Urinary bladder (tissue), 4 donors: ENCODE measurements around the gene CACNB2. TPM values are rescaled to one million over a fixed set of nuclear protein-coding genes. Genes with fewer than 3 reads are reported as not detected.

Source experiments
- DNase-seq: peaks from one replicate; pipeline ENCODE4 v3.0.0-alpha.2; 2015; ENCODE audit errors: extremely low spot score
- H3K27ac ChIP-seq: one replicate; pipeline ENCODE4 v1.5.1; 2013; ENCODE audit warnings: low read depth, mild to moderate bottlenecking, moderate library complexity
- H3K36me3 ChIP-seq: one replicate; pipeline ENCODE4 v1.6.1; 2013; ENCODE audit warnings: mild to moderate bottlenecking, moderate library complexity; ENCODE audit not compliant: insufficient read depth
- H3K4me1 ChIP-seq: one replicate; pipeline ENCODE4 v1.6.1; 2013; ENCODE audit warnings: mild to moderate bottlenecking, moderate library complexity; ENCODE audit not compliant: insufficient read depth
- H3K4me3 ChIP-seq: one replicate; pipeline ENCODE4 v1.5.1; 2013; ENCODE audit warnings: low read depth, low read length
- WGBS: extraction: QIAGEN DNeasy Blood & Tissue Kit; methylation state at CpG from one replicate; pipeline ENCODE4 v1.1.7; 2013; 5-methylcytosine and 5-hydroxymethylcytosine counted together
- polyA plus RNA-seq: library from polyadenylated mRNA; stranded (reverse); fragments of 200-250 nt; gene quantifications from one replicate; pipeline ENCODE4 v1.2.3, GENCODE V29; 2013
- total RNA-seq: library from RNA; depleted of rRNA; stranded (reverse); fragments of >200 nt; gene quantifications from one replicate; pipeline ENCODE4 v1.2.3, GENCODE V29; 2014
- donor health status: healthy with polysubstance abuse.
- donor health status: healthy.

The CACNB2 gene
- total and polyA plus RNA-seq, 2 donors: 16.7 to 40.4 TPM

GRCh38 chr10:18310761-18311160, 170.5 kb downstream of the CACNB2 start:
- no peak for DNase-seq
- Histone ChIP-seq H3K27ac (no peak overlapping the region), H3K4me1 (no peaks in the 10 kb centered on the region), H3K36me3 (no peaks in the 10 kb centered on the region), H3K4me3 (no peak overlapping the region)
- WGBS: 92% methylated on average over 2 of the region's 2 CpGs

DNA sequence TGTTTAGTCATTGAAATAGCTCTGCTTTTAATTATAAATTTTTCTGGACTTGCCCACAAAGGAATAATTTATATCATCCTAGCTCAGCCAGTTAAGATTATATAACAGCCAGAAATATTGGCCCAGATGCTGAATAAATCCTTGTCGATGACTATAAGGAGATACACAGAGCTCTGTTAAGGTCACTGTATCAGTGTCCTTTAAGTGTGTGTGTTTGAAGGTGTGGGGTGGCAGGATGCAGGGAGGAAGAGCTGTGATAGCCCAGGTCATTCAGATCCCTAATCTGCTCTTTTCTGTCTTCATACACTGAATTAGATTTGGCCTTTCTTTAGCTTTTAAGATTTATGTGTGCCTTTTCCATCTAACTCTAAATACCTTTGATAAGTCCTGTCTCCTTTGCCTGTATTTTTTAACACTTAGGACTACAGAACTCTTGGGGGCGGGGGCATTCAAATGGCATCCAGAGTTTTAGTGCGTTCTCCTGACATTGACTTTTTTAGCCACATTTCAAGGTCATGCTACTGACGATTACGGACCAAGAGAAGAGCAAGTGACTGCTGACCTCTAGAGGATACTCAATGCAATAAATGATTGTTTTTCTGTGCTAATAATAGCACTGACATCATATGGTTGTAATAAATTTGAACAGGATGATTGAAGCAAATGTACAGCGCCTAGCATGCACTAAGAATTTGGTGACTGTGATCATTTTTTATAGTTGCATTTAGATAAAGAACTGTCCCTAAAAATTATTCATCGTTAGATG, 172.3 kb downstream of the CACNB2 start:
- peak; percentile 42 for DNase-seq
- 23% methylated on average over 7 of the region's 7 CpGs for WGBS
- Histone ChIP-seq H3K4me3 (no peak overlapping the region), H3K4me1 (no peaks in the 10 kb centered on the region), H3K36me3 (no peaks in the 10 kb centered on the region), H3K27ac (no peak overlapping the region)

GRCh38 chr10:18313140-18313530, 172.9 kb downstream of the CACNB2 start:
- Histone ChIP-seq H3K36me3 (no peaks in the 10 kb centered on the region), H3K27ac (no peak overlapping the region), H3K4me3 (no peak overlapping the region), H3K4me1 (no peaks in the 10 kb centered on the region)
- WGBS: 64% methylated on average over 10 of the region's 10 CpGs
- no peak for DNase-seq

DNA sequence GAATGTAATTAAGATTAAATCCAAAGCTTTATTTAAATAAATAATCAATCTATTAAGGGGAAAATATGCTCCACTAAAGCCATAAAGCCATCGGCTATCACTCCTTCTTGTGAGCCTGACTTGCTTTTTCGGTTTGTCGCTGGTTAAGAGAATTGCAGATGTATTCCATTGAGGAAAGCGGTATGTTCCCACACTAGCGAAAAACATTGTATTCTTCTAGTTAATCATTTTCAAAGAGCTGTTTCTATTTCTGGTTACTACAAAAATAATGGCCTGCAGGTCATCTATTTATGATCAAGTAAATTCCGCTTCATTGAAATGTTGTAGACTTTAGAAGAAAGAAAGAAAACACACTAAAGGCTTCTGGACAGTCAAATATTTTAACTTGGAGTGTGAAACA, 173.4 kb downstream of the CACNB2 start:
- no peak for DNase-seq
- 77% methylated on average over 6 of the region's 6 CpGs for WGBS
- Histone ChIP-seq H3K4me1 (no peaks in the 10 kb centered on the region), H3K27ac (no peak overlapping the region), H3K36me3 (no peaks in the 10 kb centered on the region), H3K4me3 (no peak overlapping the region)

- H3K27ac ChIP-seq: no peak overlapping the region
- no peak for DNase-seq
- H3K4me1 ChIP-seq: no peaks in the 10 kb centered on the region
- H3K36me3 ChIP-seq: no peaks in the 10 kb centered on the region
- WGBS: 98% methylated on average over 3 of the region's 3 CpGs
- no peak overlapping the region for H3K4me3 ChIP-seq
Measured at GRCh38 chr10:18319628-18320027, 179.4 kb downstream of the CACNB2 start.

DNA sequence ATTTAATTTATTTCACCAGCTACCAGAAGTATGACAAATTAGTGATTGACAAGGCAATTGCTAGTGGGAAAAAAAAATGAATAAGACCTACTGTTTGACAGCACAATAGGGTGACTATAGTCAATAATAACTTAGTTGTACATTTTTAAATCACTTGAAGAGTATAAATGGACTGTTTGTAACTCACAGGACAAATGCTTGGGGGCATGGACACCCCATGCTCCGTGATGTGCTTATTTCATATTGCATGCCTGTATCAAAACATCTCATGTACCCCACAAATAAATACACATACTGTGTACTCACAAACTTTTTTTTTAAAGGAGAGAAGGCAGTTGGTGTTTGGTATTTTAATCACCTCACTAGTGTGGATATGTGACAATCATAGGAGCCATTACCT, 181.1 kb downstream of the CACNB2 start:
- 88% methylated on average over 1 of the region's 1 CpG for WGBS
- no peaks in the 10 kb centered on the region for H3K4me1 ChIP-seq
- no peak overlapping the region for H3K4me3 ChIP-seq
- no peak overlapping the region for H3K27ac ChIP-seq
- no peak for DNase-seq
- H3K36me3 ChIP-seq: no peaks in the 10 kb centered on the region

DNA sequence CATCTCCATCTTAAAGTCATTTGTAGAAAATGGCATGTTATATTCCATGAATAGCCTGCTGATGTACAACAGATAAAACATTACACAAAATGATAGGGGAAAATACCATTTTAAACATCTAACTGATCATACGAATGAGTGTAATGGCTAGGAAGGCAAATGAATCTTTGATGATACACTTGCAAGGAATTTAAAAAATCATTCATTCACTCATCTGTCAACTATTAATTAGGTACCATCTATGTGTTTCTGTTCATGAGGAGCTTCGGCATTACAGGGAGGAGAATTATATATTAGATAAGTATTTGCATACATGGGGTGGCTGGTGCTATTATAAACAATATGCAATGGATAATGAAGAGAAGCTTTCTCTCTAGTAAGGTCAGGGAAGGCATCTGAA, 183.7 kb downstream of the CACNB2 start:
- no peaks in the 10 kb centered on the region for H3K4me1 ChIP-seq
- no peak overlapping the region for H3K27ac ChIP-seq
- H3K36me3 ChIP-seq: no peaks in the 10 kb centered on the region
- no peak for DNase-seq
- WGBS: 91% methylated on average over 2 of the region's 2 CpGs
- no peak overlapping the region for H3K4me3 ChIP-seq

DNA sequence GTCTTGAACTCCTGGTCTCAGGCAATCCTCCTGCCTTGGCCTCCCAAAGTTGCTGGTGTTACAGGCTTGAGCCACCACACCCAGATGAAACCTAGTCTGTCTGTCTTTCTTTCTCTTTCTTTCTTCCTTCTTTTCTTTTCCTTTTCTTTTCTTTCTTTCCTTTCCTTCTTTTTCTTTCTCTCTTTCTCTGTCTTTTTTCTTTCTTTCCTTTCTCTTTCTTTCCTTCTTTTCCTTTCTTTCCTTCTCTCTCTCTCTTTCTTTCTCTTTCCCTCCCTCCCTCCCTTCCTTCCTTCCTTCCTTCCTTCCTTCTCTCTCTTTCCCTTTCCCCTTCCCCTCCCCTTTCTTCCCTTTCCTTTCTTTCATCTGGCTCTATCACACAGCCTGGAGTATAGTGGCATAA, 185.2 kb downstream of the CACNB2 start:
- no peaks in the 10 kb centered on the region for H3K36me3 ChIP-seq
- no peak overlapping the region for H3K27ac ChIP-seq
- DNase-seq: no peak
- H3K4me3 ChIP-seq: no peak overlapping the region
- H3K4me1 ChIP-seq: no peaks in the 10 kb centered on the region

- H3K4me3 ChIP-seq: no peak overlapping the region
- H3K27ac ChIP-seq: no peak overlapping the region
- 61% methylated on average over 5 of the region's 5 CpGs for WGBS
- no peaks in the 10 kb centered on the region for H3K4me1 ChIP-seq
- no peak for DNase-seq
- H3K36me3 ChIP-seq: no peaks in the 10 kb centered on the region
Measured at GRCh38 chr10:18325889-18326531, 185.8 kb downstream of the CACNB2 start.

GRCh38 chr10:18328941-18329340, 188.7 kb downstream of the CACNB2 start:
- H3K4me3 ChIP-seq: no peak overlapping the region
- H3K36me3 ChIP-seq: no peaks in the 10 kb centered on the region
- 91% methylated on average over 2 of the region's 2 CpGs for WGBS
- no peak overlapping the region for H3K27ac ChIP-seq
- H3K4me1 ChIP-seq: no peaks in the 10 kb centered on the region
- no peak for DNase-seq

DNA sequence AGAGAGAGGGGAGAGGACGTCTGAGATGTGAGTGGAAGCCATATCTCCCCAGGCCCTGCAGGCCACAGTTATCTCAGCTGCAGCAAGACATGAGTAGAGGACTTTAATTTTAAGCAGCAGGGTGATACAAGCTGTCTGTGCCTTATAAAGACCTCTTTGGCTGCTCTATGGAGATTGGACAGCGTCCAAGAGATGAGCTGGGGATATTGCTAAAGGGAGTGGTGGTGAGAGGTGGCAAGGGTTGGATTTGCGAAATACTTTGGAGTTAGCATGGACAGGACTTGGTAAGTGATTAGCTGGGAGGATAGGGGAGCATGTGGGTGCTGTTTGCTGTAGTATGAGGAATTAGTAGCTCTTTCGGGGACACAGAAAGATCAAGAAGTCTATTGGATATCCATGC, 191.8 kb downstream of the CACNB2 start:
- Histone ChIP-seq H3K4me1 (no peaks in the 10 kb centered on the region), H3K4me3 (no peak overlapping the region), H3K27ac (no peak overlapping the region), H3K36me3 (no peaks in the 10 kb centered on the region)
- 79% methylated on average over 4 of the region's 4 CpGs for WGBS
- no peak for DNase-seq

- Histone ChIP-seq H3K4me3 (no peak overlapping the region), H3K36me3 (no peaks in the 10 kb centered on the region), H3K27ac (no peak overlapping the region), H3K4me1 (no peaks in the 10 kb centered on the region)
- no peak for DNase-seq
- 70% methylated on average over 1 of the region's 1 CpG for WGBS
Measured at GRCh38 chr10:18332484-18332883, 192.3 kb downstream of the CACNB2 start.

GRCh38 chr10:18333621-18334020, 193.4 kb downstream of the CACNB2 start:
- Histone ChIP-seq H3K27ac (peak overlapping the region; percentile 38), H3K36me3 (no peaks in the 10 kb centered on the region), H3K4me1 (no peaks in the 10 kb centered on the region), H3K4me3 (no peak overlapping the region)
- no peak for DNase-seq
- 27% methylated on average over 5 of the region's 5 CpGs for WGBS

- WGBS: 41% methylated on average over 8 of the region's 8 CpGs
- no peaks in the 10 kb centered on the region for H3K36me3 ChIP-seq
- no peaks in the 10 kb centered on the region for H3K4me1 ChIP-seq
- no peak for DNase-seq
- no peak overlapping the region for H3K4me3 ChIP-seq
- H3K27ac ChIP-seq: no peak overlapping the region
Measured at GRCh38 chr10:18334116-18334867, 194.1 kb downstream of the CACNB2 start.
